ENCODE results near the gene ITGB3. TPM values are rescaled to one million over a fixed set of nuclear protein-coding genes. Genes with fewer than 3 reads are reported as not detected.

The ITGB3 gene
- total and polyA plus RNA-seq, 9 of the 15 experiments (the other 6 are each of a cell fraction or from before 2014, with no cell fraction given), result 0.08 to 2.6 (median 0.62) TPM; not detected in 1

DNA sequence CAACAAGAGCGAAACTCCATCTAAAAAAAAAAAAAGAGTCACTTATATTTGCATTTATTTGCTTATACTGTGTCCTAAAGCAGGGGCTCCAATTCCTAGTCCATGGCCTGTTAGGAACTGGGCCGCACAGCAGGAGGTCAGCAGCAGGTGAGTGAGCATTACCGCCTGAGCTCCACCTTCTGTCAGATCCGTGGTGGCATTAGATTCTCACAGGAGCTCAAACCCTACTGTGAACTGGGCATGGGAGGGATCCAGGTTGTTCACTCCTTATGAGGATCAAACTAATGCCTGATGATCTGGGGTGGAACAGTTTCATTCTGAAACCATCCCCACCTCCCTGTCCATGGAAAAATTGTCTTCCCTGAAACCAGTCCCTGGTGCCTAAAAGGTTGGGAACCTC lies 24.9 kb downstream of the ITGB3 start:
- FAIRE-seq (no peak), DNase-seq (ENCODE audit: extremely low read depth in 1 of 4, low spot score in 3 of 4) (no peak), ATAC-seq (no peak)
- peak overlapping the region; percentile 28 to 31; a peak in 3 of 4 replicates for H3K9ac ChIP-seq (ENCODE audit: insufficient read depth in 1 of 2, low read depth in 2 of 2, low read length in 2 of 2)
- 59% methylated on average over 4 of the region's 4 CpGs for WGBS (ENCODE audit: insufficient coverage, low coverage, missing lambda C conversion rate)
- H2AFZ ChIP-seq (ENCODE audit: low read depth, low read length), result peak overlapping the region; percentile 90
- H3K4me2 ChIP-seq (ENCODE audit: insufficient read depth, low read length), result peak overlapping the region; percentile 56; the same call in 1 of the 2 replicates
- CTCF ChIA-PET (ENCODE audit: low intra/inter-chr PET ratio), result no interaction called here
- in situ Hi-C loops (cut with MboI), result no loop called here
- no peaks in the 10 kb centered on the region for H4K20me1 ChIP-seq (replicated peaks; ENCODE audit: control insufficient read depth, insufficient read depth, low read length)
- no peaks in the 10 kb centered on the region for H3K79me2 ChIP-seq (ENCODE audit: control insufficient read depth, insufficient read depth, low read length)
- no TSS peak for BruUV-seq (replicated peaks)
- no peak overlapping the region for H3K4me3 ChIP-seq
- peaks cover 2% of the 10 kb centered on the region for H3K9me1 ChIP-seq (ENCODE audit: control insufficient read depth, insufficient read depth, low read length)
- H3K36me3 ChIP-seq (ENCODE audit: control insufficient read depth, insufficient read depth, low read length), result no peaks in the 10 kb centered on the region
- peak overlapping the region; percentile 70; the same call in 2 of the 3 replicates for H3K27ac ChIP-seq (ENCODE audit: extremely low read depth, low read depth, low read length)
- intact Hi-C loops (cut with micrococcal nuclease), result no loop called here
- H3K27me3 ChIP-seq (ENCODE audit: control insufficient read depth in 2 of 2, insufficient read depth in 2 of 2, low read length in 2 of 2), result no peaks in the 10 kb centered on the region
- peaks cover 39 to 51% of the 10 kb centered on the region in 2 experiments for H3K4me1 ChIP-seq (replicated peaks in 1 of 2; ENCODE audit: control insufficient read depth in 2 of 2, insufficient read depth in 2 of 2, low read length in 2 of 2)
- POLR2A ChIA-PET, result no interaction called here
- no peaks in the 10 kb centered on the region for H3K9me3 ChIP-seq (replicated peaks; ENCODE audit: control insufficient read depth, insufficient read depth, low read depth, low read length)
- TF ChIP-seq NCOR1 (IDR thresholded peaks at IDR 0.05), result no peak
- TF ChIP-seq ZNF318 (IDR thresholded peaks at IDR 0.05; ENCODE audit: borderline replicate concordance in 1 of 2, low read depth in 1 of 2), result no peak
- no peak for TF ChIP-seq FOXP1 (CRISPR knock-in tag; IDR thresholded peaks at IDR 0.05)
- TF ChIP-seq ZKSCAN8 (CRISPR knock-in tag; IDR thresholded peaks at IDR 0.05), result no peak
- TF ChIP-seq ZNF407 (IDR thresholded peaks at IDR 0.05; ENCODE audit: low read depth), result no peak
- TF ChIP-seq ZNF707 (CRISPR knock-in tag; conservative IDR thresholded peaks at IDR 0.05), result no peak
